GM19035 (cell line): ENCODE measurements around the gene GAB2.
"Not testable (repeated sequence)": the region's sequence is repeated elsewhere in the genome, so short reads cannot be mapped to it uniquely, and the experiment has no call there.

ENCODE experiments used
- ATAC-seq: cut with Tn5 transposase; IDR thresholded peaks from one replicate; pipeline ENCODE4 v1.9.1; 2021; ENCODE audit not compliant: unreplicated experiment

The GAB2 gene

GRCh38 chr11:78284260-78284659 lies 133.4 kb downstream of the GAB2 start:
- no peak for ATAC-seq

- no peak for ATAC-seq
These were observed 134.8 kb downstream of the GAB2 start for GRCh38 chr11:78282821-78283220.

DNA sequence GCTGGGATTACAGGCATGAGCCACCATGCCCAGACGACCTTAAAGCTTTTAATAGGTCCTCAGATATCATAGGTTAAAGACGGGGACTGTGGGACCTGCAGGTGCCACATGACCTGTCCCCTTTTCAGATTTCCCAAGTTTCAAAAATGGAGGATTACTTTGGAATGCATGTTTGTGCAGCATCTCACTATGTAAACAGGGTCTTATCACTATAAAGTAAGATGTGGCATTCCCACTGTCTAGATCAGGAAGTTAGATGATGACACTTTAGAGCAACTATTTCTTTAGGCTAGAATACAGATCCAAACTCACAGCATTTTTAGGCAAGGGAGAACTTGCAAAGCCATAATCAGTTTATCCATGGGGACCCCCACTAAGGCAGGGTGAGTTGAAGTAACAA lies 136.1 kb downstream of the GAB2 start:
- ATAC-seq, result no peak

DNA sequence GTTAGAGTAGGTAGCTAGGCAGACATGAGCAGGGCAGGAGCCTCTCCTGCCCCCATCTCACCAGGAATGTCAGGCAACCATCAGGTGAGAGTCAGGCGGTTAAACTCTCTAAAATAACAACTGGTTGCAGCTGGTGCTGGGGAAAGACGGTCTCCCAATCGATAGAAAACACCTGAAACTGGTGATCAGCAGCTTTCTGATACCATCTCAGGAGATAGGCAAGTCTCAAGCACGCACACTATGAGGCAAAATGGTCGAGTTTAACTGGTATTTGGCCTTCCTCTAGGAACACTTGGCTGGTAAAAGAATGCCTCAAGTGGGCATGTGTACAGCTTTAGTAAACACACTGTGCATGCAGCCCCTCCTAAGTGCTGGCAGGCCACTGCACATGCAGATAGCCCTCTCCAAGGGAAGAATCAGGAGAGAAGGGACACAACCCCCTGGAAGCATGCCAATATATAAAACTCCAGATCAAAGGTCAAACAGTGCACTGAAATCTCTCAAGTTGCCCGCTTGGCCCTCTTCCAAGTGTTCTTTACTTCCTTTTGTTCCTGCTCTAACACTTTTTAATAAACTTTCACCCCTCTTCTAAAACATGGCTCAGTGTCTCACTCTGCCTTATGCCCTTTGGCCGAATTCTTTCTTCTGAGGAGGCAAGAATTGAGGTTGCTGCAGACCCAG lies 140.2 kb downstream of the GAB2 start:
- no peak for ATAC-seq

DNA sequence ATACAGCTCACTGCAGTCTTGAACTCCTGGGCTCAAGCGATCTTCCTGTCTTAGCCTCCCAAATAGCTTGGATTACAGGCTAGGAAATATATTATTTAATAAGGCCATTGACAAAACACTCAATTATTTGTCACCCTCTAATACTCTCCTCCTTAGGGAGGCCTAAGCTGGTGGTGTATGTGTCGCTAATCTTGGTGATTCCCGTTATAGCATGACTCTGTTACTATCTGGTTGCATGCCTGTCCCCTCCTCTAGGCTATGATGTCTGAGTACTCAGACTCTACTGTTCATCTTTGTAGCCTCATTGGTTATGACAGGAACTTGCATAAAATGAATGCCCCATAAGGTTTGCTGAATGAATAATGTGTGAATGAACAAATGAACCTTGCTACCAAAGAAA lies 141.3 kb downstream of the GAB2 start:
- ATAC-seq, result no peak

DNA sequence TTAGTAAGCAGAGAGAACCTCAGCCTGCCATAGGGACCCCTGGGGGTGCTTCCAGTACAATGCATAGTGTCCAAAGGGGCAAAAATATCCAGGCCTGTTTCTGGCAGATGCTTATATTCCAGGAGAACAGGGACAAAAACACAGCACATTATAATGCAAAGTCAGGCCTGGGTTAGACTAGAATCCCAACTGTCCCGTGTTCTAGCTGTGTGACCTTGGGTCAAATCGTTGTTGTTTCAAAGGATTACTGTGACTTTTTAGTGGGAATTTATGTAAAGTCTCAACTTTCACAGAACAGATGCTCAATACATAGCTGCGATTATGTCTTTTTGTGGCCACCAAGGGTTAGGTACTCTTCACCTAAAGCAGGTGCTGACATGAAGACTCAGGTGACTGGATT lies 142.9 kb downstream of the GAB2 start:
- ATAC-seq, result no peak

DNA sequence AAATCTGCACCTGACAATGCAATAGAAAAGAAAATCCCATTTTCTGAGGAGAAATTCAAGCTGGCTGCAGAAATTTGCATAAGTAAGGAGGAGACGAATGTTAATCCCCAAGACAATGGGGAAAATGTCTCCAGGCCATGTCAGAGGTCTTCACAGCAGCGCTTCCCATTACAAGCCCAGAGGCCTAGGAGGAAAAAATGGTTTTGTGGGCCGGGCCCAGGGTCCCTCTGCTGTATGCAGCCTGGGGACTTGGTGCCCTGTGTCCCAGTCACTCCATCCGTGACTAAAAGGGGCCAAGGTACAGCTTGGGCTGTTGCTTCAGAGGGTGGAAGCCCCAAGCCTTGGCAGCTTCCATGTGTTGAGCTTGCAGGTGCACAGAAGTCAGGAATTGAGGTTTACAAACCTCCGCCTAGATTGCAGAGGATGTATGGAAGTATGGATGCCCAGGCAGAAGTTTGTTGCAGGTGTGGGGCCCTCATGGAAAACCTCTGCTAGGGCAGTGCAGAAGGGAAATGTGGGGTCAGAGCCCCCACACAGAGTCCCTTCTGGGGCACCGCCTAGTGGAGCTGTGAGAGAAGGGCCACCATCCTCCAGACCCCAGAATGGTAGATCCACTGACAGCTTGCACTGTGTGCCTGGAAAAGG lies 144.9 kb downstream of the GAB2 start:
- ATAC-seq, result not testable (repeated sequence)

DNA sequence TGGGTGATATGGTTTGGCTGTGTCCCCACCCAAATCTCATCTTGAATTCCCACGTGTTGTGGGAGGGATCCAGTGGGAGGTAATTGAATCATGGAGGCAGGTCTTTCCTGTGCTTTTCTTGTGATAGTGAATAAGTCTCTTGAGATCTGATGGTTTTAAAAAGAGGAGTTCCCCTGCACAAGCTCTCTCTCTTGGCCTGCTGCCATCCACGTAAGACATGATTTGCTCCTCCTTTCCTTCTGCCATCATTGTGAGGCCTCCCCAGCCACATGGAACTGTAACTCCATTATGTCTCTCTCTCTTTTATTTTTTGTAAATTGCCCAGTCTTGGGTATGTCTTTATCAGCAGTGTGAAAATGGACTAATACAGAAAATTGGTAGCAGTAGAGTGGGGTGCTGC lies 145.8 kb downstream of the GAB2 start:
- not testable (repeated sequence) for ATAC-seq

DNA sequence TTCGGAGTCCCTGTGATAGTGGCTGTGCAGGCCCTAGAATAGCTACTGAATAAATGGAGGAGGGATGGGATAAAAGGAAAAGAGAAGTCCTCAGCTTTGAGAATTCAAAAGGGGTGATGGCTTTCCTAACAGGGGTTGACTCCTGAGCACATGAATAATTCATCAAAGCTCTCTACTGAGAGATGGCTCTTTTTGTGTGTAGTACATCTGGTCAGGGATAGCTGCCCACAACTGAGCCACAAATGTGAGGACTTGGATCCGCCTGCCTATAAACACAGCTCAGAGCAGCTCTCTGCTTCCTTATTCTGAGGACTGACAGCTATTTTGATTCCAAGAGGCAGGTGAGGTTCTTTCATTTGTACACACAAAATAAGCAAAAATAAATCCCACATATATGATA lies 146.6 kb downstream of the GAB2 start:
- ATAC-seq, result no peak

- no peak for ATAC-seq
These were observed 147.8 kb downstream of the GAB2 start for GRCh38 chr11:78269806-78270205.

- no peak for ATAC-seq
These were observed 148.8 kb downstream of the GAB2 start for GRCh38 chr11:78268591-78269410.

- no peak for ATAC-seq
These were observed 151.2 kb downstream of the GAB2 start for GRCh38 chr11:78266451-78266850.

GRCh38 chr11:78265326-78265725 lies 152.3 kb downstream of the GAB2 start:
- no peak for ATAC-seq

DNA sequence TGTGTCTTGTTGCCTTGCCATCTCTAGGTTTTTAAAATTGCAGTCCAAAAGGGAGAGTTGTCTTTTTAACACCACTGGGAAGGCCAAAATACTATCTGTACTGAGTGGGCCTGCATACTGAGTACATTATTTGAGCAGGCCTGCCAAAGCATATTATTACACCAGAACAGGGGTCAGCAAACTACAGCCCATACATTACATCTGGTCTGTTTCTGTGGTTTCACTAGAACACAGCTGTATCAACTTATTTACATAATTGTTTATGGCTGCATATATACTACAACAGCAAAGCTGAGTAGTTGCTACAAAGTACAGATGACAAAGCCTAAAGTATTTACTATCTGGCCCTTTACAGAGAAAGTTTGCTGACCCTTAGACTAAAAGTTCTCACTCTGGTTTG lies 154.9 kb downstream of the GAB2 start:
- ATAC-seq, result no peak

DNA sequence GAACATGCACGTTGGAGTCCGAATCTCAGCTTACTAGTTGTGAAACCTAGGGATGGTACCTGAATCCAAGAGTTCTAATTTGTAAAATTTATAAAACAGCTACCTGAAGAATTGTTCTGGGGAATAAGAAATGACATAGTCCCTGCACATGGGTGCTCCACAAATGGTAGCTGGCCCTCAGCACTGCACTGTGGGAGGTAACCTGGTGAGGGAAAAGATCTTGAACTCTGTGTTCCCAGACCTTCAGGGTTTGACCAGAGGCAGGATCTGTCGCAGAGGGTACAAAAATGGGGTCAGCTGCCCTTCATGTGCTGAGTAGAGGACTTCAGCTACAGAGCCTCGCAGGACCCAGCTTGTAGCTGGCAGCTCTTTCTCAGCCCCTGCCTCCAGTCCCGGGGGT lies 155.4 kb downstream of the GAB2 start:
- no peak for ATAC-seq

DNA sequence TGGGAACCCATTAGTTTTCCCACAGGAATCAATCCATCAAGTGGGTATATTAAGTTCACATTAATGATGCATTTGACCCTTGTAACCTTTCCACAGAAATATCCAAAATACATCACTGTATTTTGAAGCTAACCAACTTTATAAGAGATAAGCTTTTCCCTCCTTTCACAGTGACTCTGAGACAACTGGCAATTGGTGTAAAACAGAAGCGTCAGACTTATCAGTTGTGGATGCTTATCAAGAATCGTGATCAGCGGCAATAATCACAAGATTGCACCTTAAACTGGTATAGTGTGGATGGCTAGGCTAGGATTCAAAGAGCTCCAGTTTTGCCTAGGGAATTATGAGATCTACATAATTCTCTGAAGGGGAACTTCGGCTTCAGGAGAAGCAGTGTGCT lies 155.8 kb downstream of the GAB2 start:
- no peak for ATAC-seq

- ATAC-seq, result no peak
These were observed 156.3 kb downstream of the GAB2 start for GRCh38 chr11:78261367-78261766.

DNA sequence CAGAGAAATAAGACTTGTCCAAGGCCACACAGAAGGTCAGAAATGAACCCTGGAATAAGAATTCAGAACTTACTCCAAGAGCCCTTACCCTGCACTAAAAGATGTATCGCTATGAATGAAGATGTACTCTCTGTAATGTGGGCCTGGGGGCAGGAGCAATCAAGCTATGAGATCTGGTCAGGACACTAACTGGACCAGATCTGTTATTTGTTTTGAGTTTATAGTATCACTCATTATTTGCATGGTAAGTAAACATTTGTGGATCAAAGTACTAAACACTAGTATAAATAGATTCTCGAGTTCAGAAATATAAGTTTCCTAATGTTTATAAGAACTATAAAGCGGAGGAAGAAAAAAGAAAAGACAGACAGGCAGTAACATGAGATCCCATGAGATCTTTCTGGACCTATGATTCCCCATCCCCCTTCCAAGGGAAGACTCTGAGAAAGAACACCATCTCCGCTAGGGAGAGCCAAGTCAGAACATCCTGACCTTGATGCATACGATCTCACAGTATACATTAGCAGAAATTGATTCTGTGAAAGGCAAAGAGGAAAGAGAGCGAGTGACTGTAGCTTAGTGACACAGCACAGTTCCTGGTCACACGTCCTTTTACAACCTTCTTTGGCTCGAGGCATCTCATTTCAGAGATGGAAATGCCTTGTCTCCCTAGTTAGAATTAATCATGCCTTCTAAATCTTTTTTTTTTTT lies 157.7 kb downstream of the GAB2 start:
- no peak for ATAC-seq

- no peak for ATAC-seq
These were observed 160.0 kb downstream of the GAB2 start for GRCh38 chr11:78257654-78258053.

- no peak for ATAC-seq
These were observed 160.7 kb downstream of the GAB2 start for GRCh38 chr11:78256962-78257361.

DNA sequence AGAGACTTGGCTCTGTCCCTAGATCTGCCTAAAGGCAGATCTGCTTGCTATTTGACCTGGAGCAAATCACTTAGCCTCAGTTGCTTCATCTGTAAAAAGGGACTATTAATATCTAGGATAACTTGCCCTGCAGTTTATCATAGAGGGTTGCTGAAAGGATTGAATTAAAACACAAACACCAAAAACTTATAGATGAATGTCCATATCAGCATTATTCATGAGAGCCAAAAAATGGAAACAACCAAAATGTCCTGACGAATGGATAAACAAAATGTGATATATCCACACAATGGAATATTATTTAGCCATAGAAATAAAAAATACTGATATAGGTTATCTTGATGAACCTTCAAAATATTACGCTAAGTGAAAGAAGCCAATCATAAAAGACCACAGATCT lies 161.7 kb downstream of the GAB2 start:
- no peak for ATAC-seq
